HL-60/S4 treated with phorbol 12-myristate 13-acetate at 8.2 ng/mL for 4 days and 3 days (cell line): ENCODE measurements around the gene CRHR1.

Experiments used
- in situ Hi-C: fragments of 300-500 bp; cut with MboI; formaldehyde crosslinking; loops from 2 replicates; pipeline ENCODE4 v1.15.0; 2022; ENCODE audit warnings: low sequenced_read_pairs

CRHR1 gene

DNA sequence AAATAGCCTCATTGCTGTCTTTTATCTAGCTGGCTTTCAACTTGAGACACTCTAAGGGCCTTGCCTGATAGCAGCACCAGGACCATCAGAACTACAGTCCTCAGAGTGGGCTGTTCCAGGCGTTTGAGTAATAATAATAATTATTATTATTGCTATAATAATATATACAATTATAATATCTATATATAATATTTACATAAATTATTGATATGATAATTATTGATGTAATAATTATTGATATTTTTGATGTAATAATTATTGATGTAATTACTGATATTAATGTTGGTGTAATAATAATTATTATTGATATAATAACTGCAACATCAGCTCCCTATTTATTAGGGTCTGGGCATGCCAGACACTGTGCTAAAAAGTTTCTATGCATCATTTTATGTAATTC lies 25.6 kb upstream of the CRHR1 start:
- in situ Hi-C loops: no loop called here

DNA sequence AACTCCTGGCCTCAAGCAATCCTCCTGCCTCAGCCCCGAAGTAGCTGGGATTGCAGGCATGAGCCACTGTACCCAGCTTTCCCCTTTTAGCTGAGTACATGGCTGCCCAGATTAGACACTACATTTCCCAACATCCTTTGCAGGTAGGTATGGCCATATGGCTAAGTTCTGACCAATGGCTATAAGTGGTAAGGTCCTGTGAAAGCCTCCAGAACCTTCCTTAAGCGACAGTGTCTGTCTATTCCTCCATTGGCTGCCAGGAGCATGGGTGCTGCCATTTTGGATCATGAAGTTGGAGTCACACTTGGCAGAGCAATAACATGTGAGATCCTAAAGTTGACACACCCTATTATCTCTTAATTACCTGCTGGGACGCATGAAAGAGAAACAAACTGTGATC lies 24.4 kb upstream of the CRHR1 start:
- in situ Hi-C loops: no loop called here

DNA sequence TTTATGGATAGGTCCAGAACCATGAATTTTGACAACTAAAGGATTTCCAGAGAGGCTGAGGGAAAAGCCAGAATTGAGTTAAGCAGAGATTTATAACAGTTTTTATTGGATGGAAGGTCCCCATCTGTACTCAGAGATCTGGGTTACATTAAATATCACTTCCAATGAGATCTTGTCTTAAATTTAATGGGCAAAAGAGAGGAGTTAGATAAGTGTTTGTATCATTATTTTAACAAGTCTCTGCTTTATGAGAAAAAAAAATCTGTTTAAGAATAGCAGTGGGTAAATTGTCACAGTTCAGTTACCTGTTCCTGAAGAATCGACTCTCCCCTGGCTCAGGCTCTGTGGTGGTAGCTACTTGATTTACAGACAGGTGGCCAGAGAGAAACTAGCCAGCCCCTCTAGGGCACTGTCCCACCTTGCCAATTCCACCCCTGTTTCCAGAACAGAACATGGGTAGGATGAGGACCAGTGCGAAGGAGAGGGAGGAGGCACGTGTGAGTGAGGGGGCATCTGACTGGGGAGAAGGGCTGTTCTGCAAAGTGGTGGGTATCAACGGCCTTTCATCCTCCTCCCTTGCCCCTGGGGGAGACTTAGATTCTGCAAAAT lies 22.1 kb upstream of the CRHR1 start:
- in situ Hi-C loops: no loop called here

- in situ Hi-C loops: no loop called here
Measured at GRCh38 chr17:45763182-45763581, 20.9 kb upstream of the CRHR1 start.

DNA sequence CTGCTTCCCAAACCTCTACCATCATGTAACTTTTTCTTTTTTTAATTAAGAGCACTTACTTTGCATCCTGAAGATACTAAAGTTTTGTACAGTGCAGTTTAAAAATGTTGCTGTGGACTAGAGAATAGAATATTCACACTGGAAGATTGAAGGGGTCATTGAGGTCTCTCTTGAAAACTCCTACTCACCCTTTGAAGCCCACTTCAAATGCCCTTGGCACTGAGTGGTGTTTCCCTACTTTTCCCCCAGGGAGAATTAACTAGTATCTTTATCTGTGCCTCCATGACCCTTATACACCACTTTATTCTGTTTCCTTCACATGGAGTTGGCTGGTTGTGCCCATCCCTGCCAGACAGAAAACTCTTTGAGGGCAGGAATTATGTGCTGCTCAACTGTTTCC lies 19.6 kb upstream of the CRHR1 start:
- in situ Hi-C loops: no loop called here

GRCh38 chr17:45768000-45768399 lies 16.1 kb upstream of the CRHR1 start:
- in situ Hi-C loops: no loop called here

DNA sequence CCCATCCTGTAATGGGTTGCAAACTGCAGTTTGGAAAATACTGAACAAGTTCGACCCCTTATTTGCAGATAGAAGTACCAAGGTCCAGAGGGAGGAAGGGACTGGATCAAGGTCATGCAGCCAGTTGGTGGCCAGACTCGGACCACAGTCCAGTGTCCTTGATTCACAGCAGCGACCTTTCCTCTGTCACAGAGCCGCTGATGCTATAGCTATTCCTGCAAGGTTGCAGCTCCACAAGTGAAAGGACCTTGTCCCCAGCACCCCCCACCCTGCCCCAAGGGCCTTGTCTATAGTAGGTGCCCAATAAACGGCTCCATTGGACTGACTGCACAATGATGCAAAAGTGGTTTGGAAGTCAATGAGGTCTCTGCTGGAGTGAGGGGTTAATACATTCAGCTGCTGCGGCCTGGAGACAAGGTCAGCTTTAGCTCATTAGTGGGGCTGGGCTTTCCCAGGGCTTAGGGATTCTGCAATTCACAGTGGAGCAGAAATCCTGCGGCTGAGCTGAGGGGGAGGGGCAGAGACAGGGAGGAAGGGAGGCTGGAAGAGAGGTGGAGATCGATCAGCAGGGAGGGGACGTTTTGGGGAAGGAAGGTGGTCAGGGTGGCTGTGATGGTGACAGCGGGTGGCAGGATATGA lies 13.4 kb upstream of the CRHR1 start:
- in situ Hi-C loops: no loop called here

GRCh38 chr17:45771271-45771959 lies 12.7 kb upstream of the CRHR1 start:
- in situ Hi-C loops: no loop called here

DNA sequence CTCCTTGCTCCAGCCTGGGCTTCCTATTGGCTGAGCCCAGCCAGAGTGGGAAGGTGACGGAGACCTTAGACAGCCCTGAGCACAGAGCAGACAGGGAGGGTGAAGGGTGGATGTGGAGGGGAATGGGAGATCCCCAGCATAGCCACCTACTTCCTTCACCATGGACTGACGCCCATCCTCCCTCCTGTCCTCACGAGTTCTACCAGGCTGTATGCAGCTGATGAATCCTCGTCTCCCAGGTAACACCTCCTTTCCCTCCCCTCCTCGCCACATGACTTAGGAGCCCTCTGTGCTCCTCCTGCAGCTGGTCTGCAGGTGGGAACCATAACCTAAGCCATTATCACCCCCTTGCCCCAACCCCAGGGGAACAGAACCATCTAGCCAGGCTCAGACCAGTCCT lies 9.0 kb upstream of the CRHR1 start:
- in situ Hi-C loops: no loop called here

DNA sequence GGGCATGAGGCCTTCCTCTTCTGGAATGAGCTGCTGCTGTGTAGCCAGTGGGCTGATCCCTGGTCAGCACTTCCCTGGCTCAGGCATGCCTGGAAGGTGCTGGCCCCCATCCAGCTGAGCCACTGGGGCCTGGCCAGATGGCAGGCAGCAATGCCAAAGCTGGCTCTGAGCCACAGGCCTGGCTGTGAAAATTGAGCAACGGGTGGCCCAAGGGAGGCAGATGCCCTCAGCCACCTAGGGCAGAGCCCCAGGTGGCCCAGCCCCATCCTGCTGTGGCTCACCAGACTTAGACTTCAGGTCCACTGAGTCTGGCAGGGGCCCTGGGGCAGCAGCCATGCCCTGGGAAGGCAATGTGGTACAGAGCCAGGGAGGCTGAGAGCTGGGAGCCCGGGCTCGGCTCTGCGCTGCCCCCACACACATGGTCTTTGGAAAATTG lies 8.5 kb upstream of the CRHR1 start:
- in situ Hi-C loops: no loop called here

- in situ Hi-C loops: no loop called here
Measured at GRCh38 chr17:45776896-45777295, 7.2 kb upstream of the CRHR1 start.

DNA sequence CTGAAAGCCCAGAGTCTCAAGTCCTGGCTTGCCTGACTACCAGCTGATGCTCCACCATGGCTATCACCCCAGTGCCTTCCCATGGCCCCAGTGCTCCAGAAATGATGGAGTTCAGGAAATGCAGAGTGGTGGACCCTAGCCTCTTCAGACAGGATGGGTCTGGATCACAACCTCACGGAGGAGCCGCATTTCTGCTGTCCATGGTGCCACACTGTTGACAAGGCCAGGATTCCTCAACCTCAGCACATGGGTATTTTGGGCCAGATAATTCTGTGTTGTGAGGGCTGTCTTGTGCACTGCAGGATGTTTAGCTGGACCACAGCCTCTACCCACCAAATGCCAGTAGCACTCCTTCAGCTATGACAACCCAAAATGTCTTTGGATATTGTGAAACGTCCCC lies 6.7 kb upstream of the CRHR1 start:
- in situ Hi-C loops: no loop called here

DNA sequence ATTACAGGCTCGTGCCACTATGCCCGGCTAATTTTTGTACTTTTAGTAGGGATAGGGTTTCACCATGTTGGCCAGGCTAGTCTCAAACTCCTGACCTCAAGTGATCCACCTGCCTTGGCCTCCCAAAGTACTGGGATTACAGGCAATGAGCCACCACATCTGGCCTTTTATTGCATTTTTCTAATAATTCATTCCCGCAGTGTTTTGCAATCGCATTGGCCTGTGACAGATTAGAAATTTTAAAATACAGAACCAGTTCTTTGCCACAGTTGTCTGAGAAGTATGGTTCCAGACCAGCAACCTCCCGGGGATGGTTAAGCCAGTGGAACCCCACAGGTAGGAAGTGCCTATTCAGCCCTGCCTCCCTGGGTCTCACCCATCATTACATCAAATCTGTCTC lies 3.2 kb upstream of the CRHR1 start:
- in situ Hi-C loops: no loop called here

DNA sequence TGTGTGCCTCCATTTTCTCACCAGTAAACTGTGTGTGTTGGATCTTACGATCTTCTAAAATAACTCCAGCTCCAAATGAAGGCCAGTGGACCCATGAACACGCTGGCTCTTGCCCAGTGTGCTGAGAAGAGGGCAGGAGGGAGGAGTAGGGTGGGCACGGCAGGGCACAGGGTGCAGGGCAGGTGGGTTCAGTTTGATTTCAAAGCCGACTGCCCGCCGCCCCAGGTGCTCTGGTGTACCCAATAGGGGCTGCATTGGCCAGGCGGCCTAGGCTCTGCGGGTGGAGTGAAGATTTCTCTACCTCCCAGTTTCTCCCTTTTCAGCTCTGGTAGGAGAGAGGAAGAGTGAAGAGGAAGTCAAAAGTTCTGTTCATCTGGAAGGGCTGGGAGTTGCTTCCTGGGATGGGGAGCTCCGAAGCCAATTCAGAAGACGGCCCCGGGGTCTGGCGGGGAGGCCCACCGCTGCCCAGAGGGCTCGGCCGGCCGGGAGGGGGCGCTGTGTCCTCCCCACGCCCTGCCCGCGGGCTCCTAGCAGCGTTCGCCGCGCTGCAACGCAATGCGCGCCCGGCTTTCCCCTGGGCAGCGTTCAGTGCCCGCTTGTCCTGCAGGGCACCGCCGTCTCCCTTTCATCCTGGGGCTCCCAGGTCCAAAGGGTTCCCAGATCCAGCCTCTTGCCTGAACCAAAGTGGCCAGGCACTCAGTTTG lies 1.1 kb upstream of the CRHR1 start:
- in situ Hi-C loops: no loop called here

- in situ Hi-C loops: no loop called here
Measured at GRCh38 chr17:45783593-45784292, 377 bp upstream of the CRHR1 start.

DNA sequence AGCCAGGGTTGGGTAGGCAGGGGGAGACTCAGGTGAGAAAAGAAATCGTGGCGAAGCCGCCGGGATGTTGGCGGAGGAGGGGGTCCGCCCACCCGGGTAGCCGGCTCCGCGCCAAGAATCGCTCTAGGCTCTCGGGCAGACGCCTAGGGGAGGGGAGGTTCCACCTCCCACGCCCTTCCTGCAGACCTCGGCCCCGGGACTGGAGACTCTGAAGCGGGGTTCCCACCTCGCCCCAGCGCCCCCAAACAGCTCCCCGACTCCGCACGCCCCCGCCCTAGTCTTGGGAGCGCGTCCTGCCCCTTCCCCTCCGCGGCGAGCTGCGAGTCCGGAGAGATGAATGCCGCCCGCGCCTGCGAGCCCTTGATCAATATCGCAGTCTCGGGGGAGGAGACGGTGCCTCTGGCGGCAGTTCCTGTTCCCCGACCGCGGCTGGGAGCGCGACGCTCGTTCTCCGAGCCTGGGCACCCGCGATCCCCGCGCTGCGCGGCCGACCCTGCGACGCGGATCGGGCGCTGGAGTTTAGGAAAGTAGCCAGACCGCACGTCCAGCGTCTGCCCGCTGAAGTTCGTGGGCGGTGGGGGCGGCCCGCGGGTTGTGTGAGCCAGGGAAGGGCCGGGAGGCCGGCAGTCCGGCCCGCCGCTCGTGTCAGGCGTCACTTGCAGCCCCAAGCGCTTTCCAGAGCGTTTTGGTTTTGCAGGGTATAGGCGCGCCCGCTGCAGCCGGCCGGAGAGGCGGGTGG lies 790 bp downstream of the CRHR1 start:
- in situ Hi-C loops: no loop called here

DNA sequence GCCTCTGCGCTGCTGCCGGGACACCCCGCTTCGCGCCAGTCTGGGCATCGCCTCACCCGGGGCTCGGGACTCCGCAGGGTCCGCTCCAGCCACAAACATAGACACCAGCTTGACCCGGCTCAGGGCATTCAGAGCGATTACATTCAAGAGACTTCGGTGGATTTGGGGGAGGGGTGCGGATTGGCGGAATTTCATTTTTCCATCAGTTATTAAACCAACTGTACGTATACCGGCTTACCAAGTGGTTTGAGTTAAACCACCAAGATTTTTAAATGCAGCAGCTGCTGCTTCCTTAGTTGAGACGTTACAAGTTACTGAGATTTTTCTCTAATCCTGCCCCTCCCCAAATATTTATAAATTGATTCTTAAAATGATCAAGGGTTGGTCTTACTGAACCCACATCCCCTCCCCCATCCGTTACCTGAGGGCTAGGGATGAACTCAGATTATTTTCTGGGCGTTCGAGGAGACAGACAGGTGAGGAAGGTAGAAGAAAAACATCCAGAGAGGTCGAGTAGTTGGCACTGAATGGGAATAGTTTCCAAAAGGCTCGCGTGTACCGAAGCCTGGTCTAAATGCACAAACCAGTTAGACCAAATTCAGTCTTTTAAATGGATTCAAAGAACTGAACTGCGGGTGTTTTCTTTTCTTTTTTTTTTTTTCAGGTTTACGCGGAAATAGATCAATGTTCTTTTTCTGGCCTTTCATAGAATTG lies 1.5 kb downstream of the CRHR1 start:
- in situ Hi-C loops: no loop called here

DNA sequence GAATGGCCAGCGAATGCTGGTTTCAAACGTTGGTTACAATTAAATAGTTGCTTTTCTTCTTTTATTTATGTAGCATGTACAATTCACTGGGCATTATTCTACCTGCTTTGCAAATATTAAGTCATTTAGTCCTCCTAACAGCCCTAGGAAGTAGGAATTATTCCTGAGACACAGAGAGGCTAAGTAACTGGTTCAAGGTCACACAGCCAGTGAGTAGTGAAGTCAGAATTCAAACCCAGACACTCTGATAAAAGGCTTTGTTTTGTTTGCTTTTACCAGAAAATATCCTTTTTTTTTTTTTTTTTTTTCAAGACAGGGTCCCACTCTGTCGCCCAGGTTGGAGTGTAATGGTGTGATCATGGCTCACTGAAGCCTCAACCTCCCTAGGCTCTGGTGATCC lies 2.2 kb downstream of the CRHR1 start:
- in situ Hi-C loops: no loop called here

GRCh38 chr17:45787044-45787443 lies 2.9 kb downstream of the CRHR1 start:
- in situ Hi-C loops: no loop called here

GRCh38 chr17:45787656-45788055 lies 3.5 kb downstream of the CRHR1 start:
- in situ Hi-C loops: no loop called here
